ENCODE data around the gene UQCC5. TPM values are rescaled to one million over a fixed set of nuclear protein-coding genes. Genes with fewer than 3 reads are reported as not detected.
A peak's percentile ranks its signal among the peaks of the same experiment; 100 is the strongest.

UQCC5 gene
- 2.2 TPM for total RNA-seq (ENCODE audit: insufficient read depth, low replicate concordance)

DNA sequence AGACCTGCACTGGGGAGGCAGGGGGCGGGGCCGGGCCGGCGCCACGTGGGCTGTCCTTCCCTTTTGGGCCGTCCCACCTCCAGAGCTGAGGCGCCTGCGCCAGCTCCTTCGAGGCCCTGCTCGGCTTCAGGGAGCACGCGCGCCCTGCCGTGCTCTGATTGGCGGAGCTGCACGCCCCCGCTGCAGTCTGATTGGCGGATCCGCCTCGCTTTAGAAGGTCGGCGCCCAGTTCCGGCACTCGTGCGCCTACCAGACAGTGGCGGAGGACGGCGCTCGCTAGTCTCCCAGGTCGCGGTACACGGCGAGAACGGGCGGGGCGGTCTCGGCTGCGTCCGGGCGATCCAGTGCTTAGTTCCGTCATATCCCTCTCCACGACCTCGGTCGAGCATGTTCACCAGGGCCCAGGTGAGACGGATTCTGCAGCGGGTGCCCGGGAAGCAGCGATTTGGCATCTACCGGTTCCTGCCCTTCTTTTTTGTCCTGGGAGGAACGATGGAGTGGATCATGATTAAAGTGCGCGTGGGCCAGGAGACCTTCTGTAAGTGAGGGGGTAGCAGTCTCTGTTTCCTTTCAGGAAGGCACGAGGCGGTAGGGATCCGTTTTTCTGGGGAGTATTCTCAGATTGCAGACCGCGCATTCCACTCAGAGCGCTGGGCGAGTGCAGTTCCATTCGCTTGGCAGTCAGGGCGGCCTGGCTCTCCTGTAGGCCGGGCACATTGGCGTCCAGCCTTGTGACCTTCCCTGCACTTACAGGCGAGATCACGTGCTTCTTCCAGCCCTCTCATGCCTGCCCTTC lies at the start of gene UQCC5:
Gene UQCC5, plus strand, starts transcription at position 237 of the 796 bp plus-strand sequence. Its CDS starts 151 bp downstream, at position 388.
- peak; percentile 99 for DNase-seq (ENCODE audit: low spot score)

- no peak for DNase-seq (ENCODE audit: low spot score)
Measured at GRCh38 chr3:52487050-52487787, 49.2 kb upstream of the UQCC5 start.

DNA sequence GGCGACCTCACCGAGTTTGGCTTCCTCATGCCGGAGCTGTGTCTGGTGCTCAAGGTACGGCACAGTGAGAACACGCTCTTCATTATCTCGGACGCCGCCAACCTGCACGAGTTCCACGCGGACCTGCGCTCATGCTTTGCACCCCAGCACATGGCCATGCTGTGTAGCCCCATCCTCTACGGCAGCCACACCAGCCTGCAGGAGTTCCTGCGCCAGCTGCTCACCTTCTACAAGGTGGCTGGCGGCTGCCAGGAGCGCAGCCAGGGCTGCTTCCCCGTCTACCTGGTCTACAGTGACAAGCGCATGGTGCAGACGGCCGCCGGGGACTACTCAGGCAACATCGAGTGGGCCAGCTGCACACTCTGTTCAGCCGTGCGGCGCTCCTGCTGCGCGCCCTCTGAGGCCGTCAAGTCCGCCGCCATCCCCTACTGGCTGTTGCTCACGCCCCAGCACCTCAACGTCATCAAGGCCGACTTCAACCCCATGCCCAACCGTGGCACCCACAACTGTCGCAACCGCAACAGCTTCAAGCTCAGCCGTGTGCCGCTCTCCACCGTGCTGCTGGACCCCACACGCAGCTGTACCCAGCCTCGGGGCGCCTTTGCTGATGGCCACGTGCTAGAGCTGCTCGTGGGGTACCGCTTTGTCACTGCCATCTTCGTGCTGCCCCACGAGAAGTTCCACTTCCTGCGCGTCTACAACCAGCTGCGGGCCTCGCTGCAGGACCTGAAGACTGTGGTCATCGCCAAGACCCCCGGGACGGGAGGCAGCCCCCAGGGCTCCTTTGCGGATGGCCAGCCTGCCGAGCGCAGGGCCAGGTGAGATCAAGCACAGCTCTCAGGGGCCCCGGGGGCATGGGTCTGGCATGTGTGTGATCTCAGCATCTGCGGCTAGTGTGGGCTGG lies 48.4 kb upstream of the UQCC5 start:
- DNase-seq (ENCODE audit: low spot score): no peak

DNA sequence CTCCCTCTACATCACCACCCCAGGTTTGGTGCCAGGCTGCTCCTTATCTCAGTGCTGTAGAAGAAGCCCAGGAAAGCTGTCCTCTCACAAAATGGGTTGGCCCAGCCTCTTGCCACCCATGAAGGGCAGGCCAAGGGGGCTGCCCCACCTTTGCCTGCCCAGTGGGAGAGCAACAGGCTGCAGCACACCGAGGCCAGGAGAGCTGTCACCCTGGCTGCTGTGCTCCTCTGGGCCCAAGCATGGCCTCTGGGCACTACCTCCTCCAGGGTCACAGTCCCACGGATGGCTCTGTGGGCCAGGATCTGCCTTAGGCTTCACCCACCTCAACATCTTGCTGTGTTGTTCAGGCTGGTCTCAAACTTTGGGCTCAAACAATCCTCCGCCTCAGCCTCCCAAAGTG lies 47.7 kb upstream of the UQCC5 start:
- no peak for DNase-seq (ENCODE audit: low spot score)

- DNase-seq (ENCODE audit: low spot score): no peak
Measured at GRCh38 chr3:52489453-52489852, 47.0 kb upstream of the UQCC5 start.

GRCh38 chr3:52490035-52490938 lies 46.1 kb upstream of the UQCC5 start:
- DNase-seq (ENCODE audit: low spot score): no peak

DNA sequence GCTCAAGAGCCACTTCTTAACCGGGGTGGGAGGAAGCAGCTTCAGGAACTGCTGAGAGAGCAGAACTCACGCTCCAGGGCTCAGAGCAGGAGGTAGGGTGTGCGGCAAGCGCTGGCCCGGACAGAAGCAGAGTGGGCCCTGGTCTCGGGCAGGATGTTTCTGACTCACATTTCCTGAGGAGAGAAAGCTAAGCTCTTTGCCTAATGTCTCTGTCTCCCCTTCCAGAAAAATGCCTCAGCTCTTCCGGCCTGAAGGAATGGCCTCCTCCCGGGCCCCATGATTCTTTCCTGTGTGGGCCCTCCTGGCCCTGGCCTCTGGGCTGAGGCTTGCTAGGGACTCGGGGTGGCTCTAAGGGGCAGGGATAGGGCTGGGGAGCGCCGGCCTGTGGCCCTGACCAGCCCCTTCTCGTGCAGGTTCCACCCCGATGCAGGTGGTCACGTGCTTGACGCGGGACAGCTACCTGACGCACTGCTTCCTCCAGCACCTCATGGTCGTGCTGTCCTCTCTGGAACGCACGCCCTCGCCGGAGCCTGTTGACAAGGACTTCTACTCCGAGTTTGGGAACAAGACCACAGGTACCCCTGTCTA lies 45.4 kb upstream of the UQCC5 start:
- peak; percentile 33 for DNase-seq (ENCODE audit: low spot score)

DNA sequence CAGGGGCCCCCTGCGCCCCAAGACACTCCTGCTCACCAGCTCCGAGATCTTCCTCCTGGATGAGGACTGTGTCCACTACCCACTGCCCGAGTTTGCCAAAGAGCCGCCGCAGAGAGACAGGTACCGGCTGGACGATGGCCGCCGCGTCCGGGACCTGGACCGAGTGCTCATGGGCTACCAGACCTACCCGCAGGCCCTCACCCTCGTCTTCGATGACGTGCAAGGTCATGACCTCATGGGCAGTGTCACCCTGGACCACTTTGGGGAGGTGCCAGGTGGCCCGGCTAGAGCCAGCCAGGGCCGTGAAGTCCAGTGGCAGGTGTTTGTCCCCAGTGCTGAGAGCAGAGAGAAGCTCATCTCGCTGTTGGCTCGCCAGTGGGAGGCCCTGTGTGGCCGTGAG lies 44.3 kb upstream of the UQCC5 start:
- DNase-seq (ENCODE audit: low spot score): no peak

GRCh38 chr3:52493232-52494017 lies 43.0 kb upstream of the UQCC5 start:
- DNase-seq (ENCODE audit: low spot score): no peak

DNA sequence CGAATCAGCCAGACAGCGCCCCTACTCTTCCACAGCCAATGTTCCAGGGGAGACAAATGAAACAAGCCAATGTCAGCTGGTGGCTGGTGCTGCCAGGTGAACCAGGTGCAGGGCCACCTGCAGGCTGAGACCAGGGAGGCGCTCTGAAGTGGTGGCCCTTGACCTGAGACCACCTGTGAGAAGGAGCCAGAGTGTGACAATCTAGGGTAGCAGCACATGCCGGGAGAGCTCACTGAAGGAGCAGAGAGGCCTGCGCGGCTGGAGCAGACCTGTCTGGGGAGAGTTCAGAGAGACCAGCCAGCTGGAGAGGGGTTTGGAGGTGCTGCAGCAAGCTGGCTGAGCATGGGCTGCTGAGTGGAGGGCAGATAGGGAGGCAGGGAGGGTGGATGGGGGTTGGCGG lies 42.0 kb upstream of the UQCC5 start:
- DNase-seq (ENCODE audit: low spot score): no peak

- DNase-seq (ENCODE audit: low spot score): peak; percentile 54
Measured at GRCh38 chr3:52494886-52495495, 41.4 kb upstream of the UQCC5 start, which contains the start of gene STAB1. TSS of gene STAB1 (plus strand) at chr3:52495338. CDS start at chr3:52495414, 76 bp downstream.

GRCh38 chr3:52495777-52496602 lies 40.4 kb upstream of the UQCC5 start:
- no peak for DNase-seq (ENCODE audit: low spot score)

DNA sequence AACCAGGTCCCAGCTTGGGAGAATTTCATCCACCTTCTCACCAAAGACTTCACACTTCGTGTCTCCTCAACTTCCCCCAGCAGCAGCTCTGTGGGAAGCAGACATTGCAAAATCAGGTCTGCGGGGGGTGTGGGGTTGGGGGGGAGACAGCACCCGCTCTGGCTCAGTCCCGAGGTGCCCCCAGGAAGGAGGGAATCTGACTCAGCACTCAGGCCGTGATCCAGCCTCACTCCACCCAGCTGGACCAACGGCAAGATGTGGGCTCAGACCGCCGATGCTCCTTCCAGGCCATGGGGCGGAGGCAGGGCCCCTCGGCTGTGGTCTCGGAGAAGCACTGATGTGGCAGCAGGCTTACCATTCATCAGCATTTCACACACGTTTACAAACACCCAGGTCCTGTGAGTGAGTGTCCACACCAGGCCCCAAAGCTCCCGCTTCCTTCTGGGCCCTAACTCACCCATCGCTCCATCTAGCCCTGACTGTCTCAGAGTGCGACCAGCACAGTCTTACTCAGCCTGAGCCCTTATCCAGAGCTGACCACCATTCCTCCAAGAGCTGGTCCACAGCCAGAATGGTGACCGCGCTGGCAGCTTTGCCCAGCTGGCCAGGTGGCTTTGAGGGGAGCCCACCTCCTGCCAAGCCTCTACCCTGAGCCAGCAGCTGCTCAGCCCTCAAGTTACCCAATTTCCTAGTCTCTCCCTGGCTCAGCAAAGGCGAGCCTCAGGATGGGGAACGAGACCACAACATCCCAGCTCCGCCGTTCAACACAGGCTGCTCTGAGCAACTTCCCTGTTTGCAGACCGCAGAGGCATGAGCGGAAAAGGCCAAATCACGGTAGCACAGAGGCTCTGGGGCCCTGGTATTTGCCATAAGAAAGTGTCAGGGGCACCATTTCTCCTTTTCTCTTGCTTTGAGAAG lies 38.0 kb upstream of the UQCC5 start:
- DNase-seq (ENCODE audit: low spot score): peak; percentile 82

GRCh38 chr3:52501046-52501445 lies 35.4 kb upstream of the UQCC5 start:
- DNase-seq (ENCODE audit: low spot score): no peak

DNA sequence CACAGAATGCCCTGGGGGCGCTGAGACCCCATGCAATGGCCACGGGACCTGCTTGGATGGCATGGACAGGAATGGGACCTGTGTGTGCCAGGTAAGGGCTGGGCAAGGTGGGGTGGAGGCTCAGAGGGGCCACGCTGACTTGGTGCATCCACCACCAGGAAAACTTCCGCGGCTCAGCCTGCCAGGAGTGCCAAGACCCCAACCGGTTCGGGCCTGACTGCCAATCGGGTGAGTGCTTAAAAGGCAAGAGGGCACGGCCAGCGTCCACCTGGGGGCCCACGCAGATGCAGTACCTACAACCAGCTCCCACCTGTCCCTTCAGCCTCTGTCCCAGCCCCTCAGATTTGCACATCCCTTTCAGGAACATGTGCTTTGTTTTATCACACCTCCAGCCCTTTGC lies 34.4 kb upstream of the UQCC5 start:
- DNase-seq (ENCODE audit: low spot score): no peak

DNA sequence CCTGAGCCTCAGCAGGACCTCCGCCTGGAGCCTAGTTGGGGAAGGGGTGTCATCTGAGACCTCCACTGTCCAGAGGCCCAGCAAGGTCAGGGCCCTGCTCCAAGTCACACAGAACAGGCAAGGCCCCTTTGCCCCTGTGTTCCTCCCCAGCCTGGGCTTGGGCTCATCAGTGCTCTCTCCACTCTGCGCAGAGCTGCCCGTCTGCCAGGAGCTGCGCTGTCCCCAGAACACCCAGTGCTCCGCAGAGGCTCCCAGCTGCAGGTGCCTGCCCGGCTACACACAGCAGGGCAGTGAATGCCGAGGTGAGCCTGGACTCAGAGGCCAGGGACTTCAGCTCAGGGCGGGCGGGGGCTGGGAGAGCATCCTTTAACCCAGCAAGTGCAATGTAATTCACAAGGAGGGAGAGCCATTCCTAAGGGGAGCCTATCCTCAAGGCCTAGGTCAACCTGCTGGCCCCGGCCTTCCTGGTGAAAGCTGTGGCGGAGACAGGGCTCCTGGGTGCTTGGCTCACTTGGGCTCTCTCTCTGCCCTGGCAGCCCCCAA lies 33.5 kb upstream of the UQCC5 start:
- DNase-seq (ENCODE audit: low spot score): no peak
